Tibial nerve (tissue), 4 donors: Measurements from ENCODE around the gene ARID1B. TPM values are rescaled to one million over a fixed set of nuclear protein-coding genes. Genes with fewer than 3 reads are reported as not detected.

Experiments
- DNase-seq, 2 donors: peaks; one replicate each; pipeline ENCODE4 v3.0.0-alpha.2; 2019; ENCODE audit warnings: low spot score in 2 of 2
- H3K27ac ChIP-seq, 4 donors: fragments of 200-600 bp; sonication (generic) in 3 of 4; one replicate each; pipeline ENCODE4 v1.5.1; 2017 to 2019; ENCODE audit warnings: mild to moderate bottlenecking in 1 of 4
- H3K27me3 ChIP-seq, 2 donors: fragments of 200-600 bp; sonication (generic) in 1 of 2; one replicate each; pipeline versions ENCODE4 v1.5.1 to v1.6.0; 2017 to 2019
- H3K36me3 ChIP-seq, 3 donors: fragments of 200-600 bp; sonication (generic); one replicate each; pipeline ENCODE4 v1.5.1; 2018 to 2019
- H3K4me1 ChIP-seq, 4 donors: fragments of 200-600 bp; sonication (generic) in 3 of 4; one replicate each; pipeline ENCODE4 v1.5.1; 2017 to 2019
- H3K4me3 ChIP-seq, 4 donors: fragments of 200-600 bp; sonication (generic) in 3 of 4; one replicate each; pipeline ENCODE4 v1.5.1; 2017 to 2019; ENCODE audit warnings: mild to moderate bottlenecking in 1 of 4, moderate library complexity in 1 of 4
- H3K9me3 ChIP-seq, 4 donors: fragments of 200-600 bp; sonication (generic) in 3 of 4; one replicate each; pipeline ENCODE4 v1.5.1; 2017 to 2019
- CTCF ChIP-seq, 5 experiments: fragments of 200-600 bp in 3 of 5; fragments of 450-650 bp in 2 of 5; sonication (generic) in 3 of 5; IDR thresholded peaks; one replicate each; pipeline ENCODE4 v1.5.1; 2016 to 2019; ENCODE audit warnings: antibody characterized with exemption in 5 of 5, mild to moderate bottlenecking in 3 of 5, moderate library complexity in 2 of 5
- EP300 ChIP-seq, 2 donors: sonication (generic); formaldehyde crosslinking; IDR thresholded peaks; one replicate each; pipeline ENCODE4 v1.6.1; 2017; ENCODE audit warnings: antibody characterized with exemption in 2 of 2, mild to moderate bottlenecking in 1 of 2
- POLR2A ChIP-seq, 2 donors: fragments of 450-650 bp; IDR thresholded peaks; one replicate each; pipeline ENCODE4 v1.6.1; 2017; ENCODE audit warnings: antibody characterized with exemption in 2 of 2, mild to moderate bottlenecking in 2 of 2, moderate library complexity in 2 of 2
- WGBS, 2 donors: methylation state at CpG; one replicate each; pipeline ENCODE4 v1.1.5; 2018; 5-methylcytosine and 5-hydroxymethylcytosine counted together
- total RNA-seq, 4 donors: library from RNA; depleted of rRNA; stranded (reverse); fragments of >200 nt; gene quantifications; one replicate each; pipeline ENCODE4 v1.1.0, GENCODE V29; 2016

ARID1B gene
- total RNA-seq, 4 donors from 2014 or later = 91.5 to 123 (median 110) TPM

DNA sequence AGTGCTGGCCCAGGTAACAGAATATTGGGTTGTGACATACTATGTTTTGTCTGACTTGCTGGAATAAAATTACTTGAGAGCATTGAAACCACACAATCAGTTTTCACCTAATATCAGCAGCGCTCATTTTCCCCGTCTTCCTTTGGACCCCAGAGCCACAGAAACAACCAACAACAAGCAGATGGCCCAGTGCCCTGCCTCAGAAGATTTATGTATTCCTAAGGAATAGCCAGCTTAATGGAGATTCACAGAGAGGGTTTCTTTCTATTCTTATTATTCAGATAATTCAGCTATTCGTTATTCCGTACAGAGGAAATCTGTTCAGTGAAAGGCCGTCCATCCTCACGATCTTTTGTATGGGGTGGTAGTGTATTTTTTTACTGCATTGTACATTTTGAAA lies 391.3 kb downstream of the ARID1B start:
- H3K36me3 ChIP-seq = peaks cover 0 to 23% (median 2%) of the 10 kb centered on the region in 3 donors
- no peak overlapping the region for H3K27ac ChIP-seq
- TF ChIP-seq EP300 (IDR thresholded peaks at IDR 0.05) (no peak), POLR2A (IDR thresholded peaks at IDR 0.05) (no peak), CTCF (IDR thresholded peaks at IDR 0.05) (no peak)
- no peak for DNase-seq
- H3K27me3 ChIP-seq = no peaks in the 10 kb centered on the region
- H3K4me3 ChIP-seq = no peak overlapping the region
- WGBS, 2 donors = 96% methylated on average over 6 of the region's 6 CpGs
- H3K9me3 ChIP-seq = no peaks in the 10 kb centered on the region
- peaks cover 0 to 15% (median 7%) of the 10 kb centered on the region in 4 donors for H3K4me1 ChIP-seq

DNA sequence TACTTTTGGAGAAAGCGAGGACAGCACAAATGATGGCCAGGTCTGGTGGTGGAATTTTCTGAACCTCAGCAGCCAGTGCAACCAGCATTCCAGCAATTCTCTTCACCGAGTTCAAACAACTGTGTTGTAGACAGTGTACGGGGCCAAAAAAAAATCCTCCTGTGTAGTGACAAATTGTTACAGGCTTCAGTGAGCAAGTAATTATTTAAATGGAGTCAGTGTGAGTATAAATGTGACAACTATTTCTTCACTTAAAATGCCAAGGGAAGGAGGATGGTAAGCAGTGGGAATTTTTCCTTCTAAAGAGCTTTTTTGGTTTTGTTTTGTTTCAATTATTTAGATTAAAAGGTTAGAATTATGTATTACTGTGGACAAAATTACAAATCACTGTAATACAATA lies 392.0 kb downstream of the ARID1B start:
- H3K27me3 ChIP-seq = no peaks in the 10 kb centered on the region
- peaks cover 0 to 15% (median 7%) of the 10 kb centered on the region in 4 donors for H3K4me1 ChIP-seq
- DNase-seq = no peak
- H3K36me3 ChIP-seq = peaks cover 0 to 28% (median 2%) of the 10 kb centered on the region in 3 donors
- H3K4me3 ChIP-seq = no peak overlapping the region
- no peak overlapping the region for H3K27ac ChIP-seq
- TF ChIP-seq CTCF (IDR thresholded peaks at IDR 0.05) (no peak), POLR2A (IDR thresholded peaks at IDR 0.05) (no peak), EP300 (IDR thresholded peaks at IDR 0.05) (no peak)
- no peaks in the 10 kb centered on the region for H3K9me3 ChIP-seq
- WGBS, 2 donors = 87 to 90% methylated on average over 3 of the region's 3 CpGs

- H3K27ac ChIP-seq = no peak overlapping the region
- H3K27me3 ChIP-seq = no peaks in the 10 kb centered on the region
- TF ChIP-seq POLR2A (IDR thresholded peaks at IDR 0.05) (no peak), EP300 (IDR thresholded peaks at IDR 0.05) (no peak), CTCF (IDR thresholded peaks at IDR 0.05) (no peak)
- no peak overlapping the region for H3K4me3 ChIP-seq
- no peak for DNase-seq
- H3K4me1 ChIP-seq = peaks cover 0 to 15% (median 7%) of the 10 kb centered on the region in 4 donors
- peaks cover 0 to 30% (median 2%) of the 10 kb centered on the region in 3 donors for H3K36me3 ChIP-seq
- no peaks in the 10 kb centered on the region for H3K9me3 ChIP-seq
- 89 to 93% methylated on average over 5 of the region's 5 CpGs for WGBS, 2 donors
These were observed 392.5 kb downstream of the ARID1B start for GRCh38 chr6:157169656-157170055.

DNA sequence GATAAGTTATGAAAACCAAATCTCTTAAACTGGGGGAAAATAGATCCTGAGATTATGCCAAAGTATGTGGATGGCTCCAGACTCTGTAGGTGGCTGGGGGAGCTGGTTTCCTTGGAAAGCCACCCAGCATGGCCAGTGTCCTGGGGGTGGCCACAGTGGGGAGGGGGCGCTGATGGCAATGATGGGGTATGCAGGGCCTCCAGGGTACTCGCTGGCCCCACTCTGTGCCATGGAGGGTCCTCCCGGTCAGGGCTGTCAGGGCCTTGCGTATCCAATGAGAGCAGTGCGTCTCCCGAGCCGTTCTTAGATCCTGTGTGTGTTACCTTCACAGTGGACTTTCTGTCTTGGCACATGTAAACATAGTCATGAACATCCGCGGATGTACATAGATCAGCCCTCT lies 393.4 kb downstream of the ARID1B start:
- Histone ChIP-seq H3K36me3 (peaks cover 0 to 30% (median 2%) of the 10 kb centered on the region in 3 donors), H3K9me3 (no peaks in the 10 kb centered on the region), H3K4me1 (peaks cover 0 to 15% (median 7%) of the 10 kb centered on the region in 4 donors), H3K27ac (no peak overlapping the region), H3K27me3 (no peaks in the 10 kb centered on the region), H3K4me3 (no peak overlapping the region)
- no peak for TF ChIP-seq CTCF (IDR thresholded peaks at IDR 0.05)
- 94 to 97% methylated on average over 9 of the region's 9 CpGs for WGBS, 2 donors
- no peak for DNase-seq

GRCh38 chr6:157171801-157172200 lies 394.6 kb downstream of the ARID1B start:
- H3K27ac ChIP-seq = no peak overlapping the region
- TF ChIP-seq POLR2A (IDR thresholded peaks at IDR 0.05) (no peak), EP300 (IDR thresholded peaks at IDR 0.05) (no peak), CTCF (IDR thresholded peaks at IDR 0.05) (no peak)
- H3K4me3 ChIP-seq = no peak overlapping the region
- H3K27me3 ChIP-seq = no peaks in the 10 kb centered on the region
- H3K4me1 ChIP-seq = peaks cover 0 to 15% (median 7%) of the 10 kb centered on the region in 4 donors
- H3K36me3 ChIP-seq = peaks cover 0 to 29% (median 2%) of the 10 kb centered on the region in 3 donors
- no peak for DNase-seq
- H3K9me3 ChIP-seq = no peaks in the 10 kb centered on the region
- WGBS, 2 donors = 84 to 87% methylated on average over 7 of the region's 7 CpGs
